ENCODE measurements around the gene MYORG.

The MYORG gene

DNA sequence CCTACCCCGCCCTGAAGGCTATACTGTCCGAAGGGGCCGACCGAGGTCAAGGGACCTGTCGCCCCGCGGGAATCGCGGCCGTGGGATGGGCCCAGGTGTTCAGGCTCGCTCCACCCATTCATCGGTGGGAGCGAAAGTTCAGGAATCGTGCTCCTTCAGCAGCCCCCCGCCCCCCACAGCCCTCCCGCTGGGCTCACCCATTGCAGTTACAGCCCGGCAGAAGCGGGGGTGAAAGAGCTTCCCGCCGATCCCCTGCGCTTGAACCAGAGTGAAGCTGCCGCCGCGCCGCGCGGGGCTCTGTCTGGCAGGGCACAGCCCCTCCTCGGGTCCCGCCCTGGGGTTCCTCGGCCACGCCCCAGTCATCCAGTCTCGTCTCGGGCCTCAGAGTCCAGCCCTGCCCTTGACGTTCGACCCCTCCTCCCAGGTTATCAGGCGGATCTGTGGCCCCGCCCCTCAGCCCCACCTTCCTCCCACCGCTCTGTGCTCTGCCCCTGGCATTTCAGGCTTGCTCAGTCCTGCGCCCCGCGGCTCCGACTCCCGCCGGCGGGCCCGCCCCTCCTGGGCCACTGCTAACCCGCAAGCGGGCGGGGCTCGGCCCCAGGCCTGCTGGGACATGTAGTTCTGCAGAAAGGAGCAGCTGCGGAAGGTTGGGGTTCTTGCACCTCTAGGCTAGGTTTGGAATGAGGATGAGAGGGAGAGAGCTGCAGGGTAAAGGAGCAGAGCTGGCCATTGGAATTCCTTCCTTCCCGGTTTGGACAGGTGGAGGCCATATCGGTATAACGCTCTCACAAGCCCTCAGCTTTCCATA, at the start of gene MYORG:
MYORG (minus strand) TSS at position 303 of the 808 bp plus-strand sequence. CDS start 3,955 bp downstream, outside the sequence.
- no peak for DNase-seq

DNA sequence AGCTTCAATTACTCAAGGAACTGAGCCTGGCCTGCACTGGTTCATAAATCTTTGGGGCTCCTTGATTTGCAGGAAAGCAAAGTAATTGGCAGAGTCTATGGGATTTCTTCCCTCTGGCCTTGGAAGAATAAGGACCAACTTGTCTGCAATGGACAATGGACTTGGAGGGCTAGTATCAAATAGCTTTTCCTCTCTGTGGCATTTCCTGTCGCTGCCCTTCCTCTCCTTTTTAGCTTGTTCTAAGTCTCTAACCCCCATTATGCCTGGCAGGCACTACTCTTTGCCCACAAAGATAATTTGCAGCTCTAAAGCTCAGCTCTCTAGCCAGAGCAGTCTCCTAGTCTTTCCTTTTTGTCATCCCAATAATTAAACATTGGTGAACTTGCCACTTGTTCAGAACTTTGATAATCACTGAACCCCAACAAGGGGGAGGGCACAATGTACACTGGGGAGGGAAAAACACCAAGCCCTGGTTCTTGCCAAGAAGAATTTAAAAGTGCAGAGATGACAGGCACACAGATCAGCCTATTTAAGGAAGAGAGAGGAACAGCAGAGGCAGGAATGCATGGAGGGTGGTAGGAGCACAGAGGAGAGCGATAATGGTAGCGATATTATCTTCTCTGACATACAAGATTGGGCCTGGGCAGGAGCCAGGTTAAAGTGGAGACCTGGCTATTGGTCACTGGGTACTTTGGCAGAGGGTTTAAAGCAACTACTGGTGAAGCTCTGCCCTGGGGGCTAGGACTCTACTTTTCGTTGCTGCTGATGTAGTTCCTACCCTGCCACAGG, 43.2 kb upstream of the MYORG start:
- DNase-seq, result no peak

DNA sequence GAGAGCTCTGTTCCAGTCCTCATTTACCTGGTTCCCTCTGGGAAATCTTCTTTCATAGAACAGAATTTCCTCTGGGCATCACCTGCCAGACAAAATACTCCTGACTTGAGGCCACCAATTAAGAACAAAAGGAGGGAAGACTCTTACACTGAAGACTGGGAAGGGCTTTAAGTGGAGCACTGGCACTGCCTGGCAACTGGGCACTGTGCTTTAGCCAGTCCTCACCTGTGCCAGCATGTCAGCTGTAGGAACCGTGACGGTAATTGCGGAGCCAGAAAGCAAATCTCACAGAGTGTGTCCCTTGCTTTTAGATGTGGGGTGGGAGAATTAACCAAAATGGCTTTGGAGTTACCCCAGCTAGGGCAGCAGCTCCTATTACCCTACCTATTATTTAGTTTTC, 41.0 kb upstream of the MYORG start:
- DNase-seq, result no peak

DNA sequence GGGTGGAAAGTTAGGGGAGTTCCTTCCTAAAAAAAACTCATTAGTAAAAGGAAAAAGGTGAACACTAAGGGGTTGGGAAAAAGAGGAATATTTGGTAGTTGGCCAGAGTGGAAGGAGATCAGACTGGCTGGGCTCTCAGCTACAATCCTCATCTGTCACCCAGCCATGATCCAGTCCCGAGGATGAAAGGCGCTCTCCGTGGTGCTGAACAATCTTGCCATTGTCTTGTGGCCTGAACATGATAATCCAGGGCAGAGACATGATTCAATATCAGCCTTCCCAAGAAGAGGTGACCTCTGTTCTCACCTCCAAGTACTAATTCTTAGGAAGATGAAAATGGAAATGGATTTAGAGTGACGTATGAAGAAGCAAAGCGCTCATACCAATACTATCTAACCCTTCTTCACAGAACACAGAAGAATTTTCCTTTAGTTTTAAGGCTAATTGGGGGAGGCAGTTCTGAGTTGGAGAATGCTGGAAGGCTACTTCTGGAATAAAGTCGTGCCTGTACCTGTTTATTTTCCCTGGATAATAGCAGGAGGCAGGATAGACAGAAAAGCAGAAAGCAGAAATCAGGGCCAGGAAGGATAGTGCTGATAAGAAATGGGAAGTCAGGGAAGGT, 36.6 kb upstream of the MYORG start:
- no peak for DNase-seq

DNA sequence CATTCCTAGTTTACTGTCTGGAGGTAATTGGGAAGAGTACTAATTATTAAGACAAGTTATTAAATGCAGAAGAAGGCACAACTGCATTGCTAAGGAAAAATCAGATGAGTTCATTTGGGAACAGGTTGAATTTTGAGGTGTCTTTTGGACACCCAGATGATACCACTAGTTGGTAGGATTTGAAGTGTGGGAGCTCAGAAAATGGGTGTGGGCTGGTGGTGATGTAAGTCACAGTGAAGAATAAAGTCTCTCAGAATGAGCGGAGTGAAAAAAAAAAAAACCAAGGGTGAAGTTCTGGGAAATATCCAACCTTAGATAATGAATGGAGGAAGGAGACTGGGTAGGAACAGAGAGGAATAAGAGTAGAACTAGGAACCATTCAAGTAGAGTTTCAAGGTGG, 35.6 kb upstream of the MYORG start:
- no peak for DNase-seq

- no peak for DNase-seq
Measured at GRCh38 chr9:34409154-34409553, 32.5 kb upstream of the MYORG start.

- DNase-seq, result no peak
Measured at GRCh38 chr9:34408173-34408572, 31.5 kb upstream of the MYORG start.

DNA sequence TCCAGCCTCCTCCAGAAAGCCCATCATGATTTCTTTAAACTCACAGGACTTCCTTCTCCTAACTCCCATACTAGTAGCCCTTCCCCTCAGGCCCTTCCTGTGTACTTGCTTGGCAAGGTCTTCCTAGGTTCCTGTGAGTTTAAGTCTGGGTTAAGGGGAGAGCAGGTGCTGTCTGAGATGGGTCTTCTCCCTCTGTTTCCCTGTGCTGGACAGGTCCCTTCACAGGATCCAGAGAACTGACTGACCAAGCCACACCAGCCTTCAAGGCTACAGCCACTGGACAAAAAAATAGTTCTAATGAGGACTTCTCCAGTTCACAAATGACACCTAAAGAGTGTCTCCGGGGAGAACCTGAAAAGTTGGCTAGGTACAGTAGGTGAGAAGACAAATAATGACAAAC, 29.5 kb upstream of the MYORG start:
- no peak for DNase-seq

DNA sequence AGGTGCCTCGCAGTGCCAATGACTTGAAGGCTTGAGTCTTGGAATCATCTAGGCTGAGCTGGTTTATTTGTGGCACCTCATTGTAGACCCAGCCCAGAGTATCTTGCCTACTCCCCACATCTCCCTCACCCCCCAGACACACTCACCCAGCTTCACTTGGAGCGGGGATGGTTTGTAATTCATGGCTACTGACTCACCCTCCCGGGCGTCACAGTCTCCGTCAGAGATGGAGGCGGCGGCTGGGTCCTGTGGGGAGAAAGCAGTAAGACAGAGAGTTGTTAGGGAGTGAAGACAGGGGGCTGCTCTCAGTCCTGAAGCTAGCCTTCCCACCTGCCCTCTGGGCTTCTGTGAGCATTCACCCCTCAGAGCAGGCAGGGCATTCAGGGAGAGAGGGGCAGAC, 29.0 kb upstream of the MYORG start:
- DNase-seq, result no peak

GRCh38 chr9:34403554-34404380, 27.1 kb upstream of the MYORG start:
- no peak for DNase-seq

DNA sequence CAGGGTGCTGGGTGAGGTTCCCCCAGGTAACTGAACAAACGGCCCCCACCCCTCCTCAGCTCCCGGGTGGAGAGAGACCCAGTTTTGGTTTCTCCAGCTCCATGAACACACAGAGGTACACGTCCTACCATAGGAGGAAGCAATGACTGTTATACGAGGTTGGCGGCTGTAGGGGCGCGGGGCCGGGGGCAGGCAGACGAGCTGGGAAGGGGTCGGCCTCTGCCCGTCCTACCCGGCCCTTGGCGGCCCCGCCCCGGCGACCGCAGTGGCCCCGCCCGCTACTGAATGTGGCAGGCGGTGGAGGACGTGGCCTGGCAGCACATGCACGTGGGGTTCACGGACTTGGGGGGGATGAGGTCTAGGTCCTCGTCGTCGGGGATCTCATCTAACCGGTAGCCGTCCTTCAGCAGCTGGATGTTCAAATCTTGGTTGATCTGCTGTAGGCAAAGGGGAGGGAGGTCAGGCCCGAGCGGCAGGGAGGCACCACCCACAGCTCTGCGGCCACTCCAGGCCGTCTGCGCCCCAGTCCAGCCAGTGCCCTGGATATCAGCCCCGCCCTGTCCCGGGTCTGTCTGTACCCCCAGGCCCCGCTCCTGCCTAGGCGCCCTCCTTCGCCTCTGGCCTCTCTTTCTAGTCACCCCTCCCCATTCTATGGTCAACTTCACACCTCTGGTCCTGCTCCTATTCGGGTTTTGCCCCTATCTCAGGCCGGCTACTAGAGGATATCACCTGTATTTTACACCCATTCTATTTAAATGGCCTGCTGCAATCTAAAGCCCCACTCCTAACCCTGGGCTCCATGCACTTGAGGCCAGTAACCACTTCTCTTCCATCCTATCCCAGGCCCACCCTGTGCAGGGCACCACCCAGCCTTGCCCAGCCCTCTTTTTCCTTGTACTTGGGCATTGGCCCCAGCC, 24.2 kb upstream of the MYORG start:
- no peak for DNase-seq

DNA sequence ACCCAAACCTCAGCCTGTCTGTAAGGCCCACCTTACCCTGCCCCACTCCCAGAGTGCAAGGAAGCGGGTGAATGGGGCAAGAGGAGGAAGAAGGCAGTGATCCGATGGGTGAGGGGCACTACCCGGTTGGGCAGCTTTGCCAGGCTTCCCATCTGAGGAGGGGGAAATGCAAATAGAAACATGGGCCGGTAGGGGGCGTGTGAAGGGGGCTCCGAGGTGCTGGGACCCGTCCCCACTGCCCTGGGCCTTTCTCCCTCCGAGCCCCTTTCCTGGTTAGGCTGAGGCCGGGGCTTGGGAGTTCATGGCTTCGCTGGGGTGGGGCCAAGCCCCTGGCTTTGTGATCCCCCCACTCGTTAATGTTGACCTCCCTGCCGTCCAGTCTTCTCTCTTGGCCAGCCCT, 23.6 kb upstream of the MYORG start:
- DNase-seq, result no peak

DNA sequence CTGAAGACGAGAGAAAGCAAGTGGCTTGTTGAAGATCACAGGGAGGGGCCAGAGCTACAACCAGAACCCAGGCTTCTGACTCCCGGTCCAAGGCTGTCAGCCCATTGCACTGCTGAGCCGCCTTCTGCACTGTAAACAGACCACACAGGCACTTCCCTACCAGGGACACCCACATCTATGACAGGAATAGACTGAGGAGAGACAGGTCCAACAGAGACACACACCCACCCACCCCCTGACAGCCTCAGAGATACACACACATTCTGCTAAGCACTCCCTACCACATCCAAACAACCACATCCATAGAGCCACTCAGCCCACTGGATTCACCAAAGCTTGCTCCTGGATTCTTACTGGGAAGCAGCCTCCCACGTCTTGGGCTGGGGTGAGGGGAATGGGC, 23.0 kb upstream of the MYORG start:
- no peak for DNase-seq

DNA sequence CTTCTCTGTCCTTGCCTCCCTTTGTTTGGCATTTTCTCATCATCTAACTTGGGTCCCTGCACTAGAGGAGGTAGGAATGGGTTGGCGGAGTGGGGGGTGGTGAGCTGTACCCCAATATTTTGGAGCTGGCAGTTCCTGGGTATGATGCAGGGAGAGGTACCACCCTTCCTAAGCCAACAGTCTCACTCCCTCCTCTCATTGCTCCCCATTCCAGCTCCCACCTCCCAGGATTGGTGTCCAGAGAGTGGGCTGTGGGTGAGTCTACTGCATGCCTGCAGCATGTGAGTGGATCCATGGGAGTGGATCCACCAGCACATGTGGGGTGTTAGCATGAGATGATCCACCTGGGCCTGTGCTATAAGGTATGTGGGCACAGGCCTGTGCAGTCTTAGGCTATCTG, 22.2 kb upstream of the MYORG start:
- DNase-seq, result no peak

DNA sequence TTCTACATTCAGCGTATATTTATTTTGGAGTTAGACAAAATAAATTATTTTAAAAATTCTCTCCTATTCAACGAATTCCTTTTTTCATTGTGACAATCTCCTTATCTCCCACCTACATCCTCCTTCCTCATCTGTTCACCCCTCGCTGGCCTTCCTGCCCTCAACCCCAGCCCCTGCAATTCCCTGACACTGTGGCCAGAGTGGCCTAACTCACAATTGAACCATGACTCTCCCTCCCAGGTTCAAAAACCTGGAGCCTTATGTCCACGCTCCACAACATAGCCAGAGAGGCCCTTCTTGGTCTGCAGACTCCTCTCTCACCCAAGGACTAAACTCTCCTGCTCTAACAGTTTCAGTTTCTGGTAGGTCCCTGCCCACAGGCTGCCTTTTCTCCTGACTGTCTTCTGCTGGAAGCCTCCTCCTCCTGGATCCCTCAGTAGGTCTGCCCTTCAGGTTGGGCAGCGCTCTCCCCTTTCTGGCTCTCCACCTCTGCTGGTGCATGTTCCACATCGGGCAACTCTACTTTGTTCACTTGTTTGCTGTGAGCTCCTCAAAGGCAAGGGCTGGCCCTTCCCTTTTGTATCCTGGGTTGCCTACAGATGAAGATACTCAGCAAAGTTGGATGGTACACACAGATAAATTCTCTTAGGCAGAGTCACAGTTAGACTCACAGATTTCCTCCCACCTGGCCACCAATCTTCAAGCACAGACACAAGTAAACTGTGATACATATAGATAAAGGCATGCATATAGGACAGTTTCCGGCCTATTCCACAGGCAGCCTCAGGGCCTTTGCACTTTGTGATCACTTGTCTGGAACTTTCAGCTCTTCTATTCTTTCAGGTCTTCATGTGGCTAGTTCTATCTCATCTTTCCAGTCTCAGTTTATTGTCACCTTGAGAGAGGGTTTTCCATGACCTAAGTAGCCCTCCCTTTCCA, 19.8 kb upstream of the MYORG start:
- no peak for DNase-seq

GRCh38 chr9:34392511-34392910, 15.8 kb upstream of the MYORG start:
- DNase-seq, result no peak

DNA sequence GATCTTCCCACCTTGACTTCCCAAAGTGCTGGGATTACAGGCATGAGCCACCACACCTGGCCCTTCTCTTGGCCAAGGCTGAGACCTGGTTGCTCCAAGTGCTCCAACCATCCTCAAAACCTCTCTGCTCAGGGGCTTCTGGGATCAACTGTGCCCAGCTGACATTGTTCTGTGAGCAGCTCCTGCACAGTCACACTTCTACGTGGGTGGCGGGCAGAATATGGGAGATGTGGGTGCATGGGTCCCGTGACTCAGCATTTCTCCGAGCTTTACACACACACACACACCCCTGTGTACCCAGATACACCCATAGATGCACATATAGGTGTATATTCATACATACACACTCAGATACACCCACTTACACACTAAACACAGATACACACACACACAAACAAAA, 10.5 kb upstream of the MYORG start:
- no peak for DNase-seq

DNA sequence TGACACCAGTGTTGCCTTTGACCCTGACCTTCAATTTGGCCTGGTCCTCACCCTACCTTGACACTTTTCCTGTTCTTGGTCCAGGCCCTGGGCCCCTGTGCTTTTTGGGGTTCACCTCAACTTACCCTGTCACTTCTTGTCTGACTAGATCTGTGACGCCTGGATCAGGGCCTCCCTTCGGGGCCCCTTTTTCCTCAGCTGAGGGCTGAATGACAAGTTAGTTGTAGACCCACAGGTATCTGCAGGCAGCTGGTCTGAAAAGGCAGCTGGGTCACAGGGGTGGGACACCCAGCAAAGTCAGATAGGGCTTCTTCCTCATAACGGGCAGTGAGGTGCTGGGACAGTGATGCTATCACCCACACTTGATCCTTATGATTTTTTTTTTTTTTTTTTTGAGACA, 10.0 kb upstream of the MYORG start:
- DNase-seq, result no peak

- no peak for DNase-seq
Measured at GRCh38 chr9:34385561-34386230, 9.0 kb upstream of the MYORG start.
